Measurements from ENCODE around the gene OLIG2.

DNA sequence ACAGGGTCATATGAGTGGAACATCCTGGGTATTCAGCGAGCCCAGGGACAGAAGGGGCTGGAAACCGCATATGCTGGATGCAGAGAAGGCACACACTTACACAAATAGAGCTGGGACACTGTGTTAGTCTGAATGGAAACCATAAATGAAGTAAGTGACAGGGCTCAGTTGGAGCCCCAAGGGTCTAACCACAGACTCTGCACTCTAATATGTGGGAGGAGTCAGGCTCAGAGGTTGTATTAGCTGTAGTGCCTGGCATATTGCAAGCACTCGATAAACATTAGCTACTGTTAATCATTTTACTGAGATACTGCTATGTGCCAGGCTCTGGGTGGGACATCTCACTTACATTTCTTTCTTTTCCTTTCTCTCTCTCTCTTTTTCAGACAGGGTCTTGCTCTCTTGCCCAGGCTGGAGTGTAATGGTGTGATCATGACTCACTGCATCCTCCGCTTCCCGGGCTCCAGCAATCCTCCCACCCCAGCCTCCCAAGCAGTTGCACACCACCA, 37.7 kb downstream of the OLIG2 start:
- TF ChIP-seq, protein P1, sequence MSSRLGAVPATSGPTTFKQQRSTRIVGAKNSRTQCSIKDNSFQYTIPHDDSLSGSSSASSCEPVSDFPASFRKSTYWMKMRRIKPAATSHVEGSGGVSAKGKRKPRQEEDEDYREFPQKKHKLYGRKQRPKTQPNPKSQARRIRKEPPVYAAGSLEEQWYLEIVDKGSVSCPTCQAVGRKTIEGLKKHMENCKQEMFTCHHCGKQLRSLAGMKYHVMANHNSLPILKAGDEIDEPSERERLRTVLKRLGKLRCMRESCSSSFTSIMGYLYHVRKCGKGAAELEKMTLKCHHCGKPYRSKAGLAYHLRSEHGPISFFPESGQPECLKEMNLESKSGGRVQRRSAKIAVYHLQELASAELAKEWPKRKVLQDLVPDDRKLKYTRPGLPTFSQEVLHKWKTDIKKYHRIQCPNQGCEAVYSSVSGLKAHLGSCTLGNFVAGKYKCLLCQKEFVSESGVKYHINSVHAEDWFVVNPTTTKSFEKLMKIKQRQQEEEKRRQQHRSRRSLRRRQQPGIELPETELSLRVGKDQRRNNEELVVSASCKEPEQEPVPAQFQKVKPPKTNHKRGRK (CRISPR knock-in tag; IDR thresholded peaks at IDR 0.05) = no peak
- TF ChIP-seq HDAC1 (CRISPR knock-in tag; IDR thresholded peaks at IDR 0.05) (no peak), ZFX (CRISPR knock-in tag; IDR thresholded peaks at IDR 0.05; ENCODE audit: low read depth) (no peak), GABPA (IDR thresholded peaks at IDR 0.05; ENCODE audit: low read depth, low read length) (no peak), GABPA (CRISPR knock-in tag; IDR thresholded peaks at IDR 0.05; ENCODE audit: low read depth) (no peak)

Measured in HepG2 (cell line).